HG03045 (cell line): ENCODE data around the gene NOP10.

Experiments used
- ATAC-seq: cut with Tn5 transposase; IDR thresholded peaks from one replicate; pipeline ENCODE4 v1.9.1; 2021; ENCODE audit warnings: mild to moderate bottlenecking, moderate library complexity; ENCODE audit not compliant: unreplicated experiment

The NOP10 gene

DNA sequence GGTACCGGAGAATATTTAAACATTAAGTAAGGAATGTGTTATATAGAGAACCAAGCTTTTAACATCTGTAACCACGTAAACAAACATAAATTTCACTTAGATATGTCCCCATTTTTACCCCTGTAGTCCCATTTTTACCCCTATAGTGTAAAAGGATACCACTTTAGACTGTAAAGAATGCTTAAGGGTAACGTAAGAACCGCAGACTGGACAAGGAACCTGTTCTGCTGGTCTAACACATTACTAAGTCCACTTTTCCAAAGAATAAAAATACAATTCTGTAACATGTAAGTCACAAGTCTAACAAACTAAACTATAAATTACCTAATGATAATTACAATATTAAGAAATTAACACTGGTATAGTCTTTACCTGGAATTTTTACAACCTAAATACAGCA is 8.3 kb downstream of the NOP10 start:
- no peak for ATAC-seq

DNA sequence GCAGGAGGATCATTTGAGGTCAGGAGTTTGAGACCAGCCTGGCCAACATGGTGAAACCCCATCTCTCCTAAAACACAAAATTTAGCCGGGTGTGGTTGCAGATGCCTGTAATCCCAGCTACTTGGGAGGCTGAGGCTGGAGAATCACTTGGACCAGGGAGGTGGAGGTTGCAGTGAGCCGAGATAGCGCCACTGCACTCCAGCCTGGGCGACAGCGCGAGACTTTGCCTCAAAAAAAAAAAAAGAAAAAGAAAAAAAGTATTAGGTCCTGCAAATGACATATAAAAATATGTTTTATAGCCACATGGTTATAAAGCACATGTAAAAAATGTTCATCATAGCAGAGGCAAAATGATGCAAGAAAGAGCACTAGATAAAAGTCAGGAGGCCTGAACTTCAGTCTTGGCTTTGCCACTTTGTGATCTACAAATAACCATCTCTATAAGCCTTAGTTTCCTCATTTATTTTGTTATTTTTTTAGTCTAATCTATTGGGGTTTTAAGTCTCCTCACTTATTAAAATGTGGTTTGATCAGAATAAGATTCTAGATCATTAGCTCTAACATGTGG is 10.3 kb downstream of the NOP10 start:
- ATAC-seq: no peak

DNA sequence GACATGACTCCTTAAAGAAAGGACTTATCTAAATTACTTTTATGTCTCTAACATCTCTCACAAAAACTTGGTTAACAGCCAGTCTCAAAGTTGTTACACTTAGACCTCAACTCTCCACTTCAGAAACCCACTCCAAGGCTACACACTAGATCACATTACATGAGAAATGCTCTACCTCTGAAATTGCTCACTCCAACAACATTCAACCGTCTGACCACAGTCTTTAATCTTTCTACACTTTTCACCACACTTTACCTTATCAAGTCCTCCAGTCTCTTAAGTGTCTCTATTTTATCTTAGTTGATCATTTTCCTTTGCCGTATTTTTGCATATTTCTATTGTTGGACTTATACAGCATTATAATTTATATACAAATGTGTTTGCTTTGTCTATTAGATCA is 11.1 kb downstream of the NOP10 start:
- ATAC-seq: no peak

DNA sequence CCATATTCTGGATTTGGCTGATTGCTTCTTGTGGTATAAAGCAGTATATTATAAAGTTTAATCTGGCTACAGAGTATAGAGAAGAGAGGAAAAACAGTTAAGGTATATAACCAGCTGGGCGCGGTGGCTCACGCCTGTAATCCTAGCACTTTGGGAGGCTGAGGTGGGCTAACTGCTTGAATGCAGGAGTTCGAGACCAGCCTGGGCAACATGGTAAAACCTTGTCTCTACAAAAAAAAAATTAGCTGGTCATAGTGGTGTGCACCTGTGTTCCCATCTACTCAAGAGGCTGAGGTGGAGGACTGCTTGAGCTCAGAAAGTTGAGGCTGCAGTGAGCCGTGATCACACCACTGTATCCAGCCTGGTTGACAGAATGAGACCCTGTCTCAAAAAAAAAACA is 12.7 kb downstream of the NOP10 start:
- ATAC-seq: no peak

DNA sequence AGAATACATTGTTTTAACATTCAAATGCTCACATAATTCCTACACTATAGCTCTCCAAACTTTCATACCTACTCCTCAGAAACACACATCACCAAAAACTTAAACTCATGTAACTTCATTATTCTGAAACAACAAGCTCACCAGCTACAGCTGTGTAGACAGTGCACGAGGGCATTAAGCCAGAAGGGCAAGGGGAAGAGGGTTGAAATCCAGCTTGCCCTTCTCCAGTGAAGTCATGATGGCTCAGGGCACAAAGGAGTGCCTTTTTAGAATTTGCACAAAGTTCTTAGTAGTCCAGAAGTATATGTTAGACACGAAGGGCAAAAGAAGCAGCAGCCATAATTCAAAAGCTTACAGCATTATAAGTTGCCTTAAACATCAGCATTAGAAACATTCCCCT is 13.9 kb downstream of the NOP10 start:
- ATAC-seq: no peak

DNA sequence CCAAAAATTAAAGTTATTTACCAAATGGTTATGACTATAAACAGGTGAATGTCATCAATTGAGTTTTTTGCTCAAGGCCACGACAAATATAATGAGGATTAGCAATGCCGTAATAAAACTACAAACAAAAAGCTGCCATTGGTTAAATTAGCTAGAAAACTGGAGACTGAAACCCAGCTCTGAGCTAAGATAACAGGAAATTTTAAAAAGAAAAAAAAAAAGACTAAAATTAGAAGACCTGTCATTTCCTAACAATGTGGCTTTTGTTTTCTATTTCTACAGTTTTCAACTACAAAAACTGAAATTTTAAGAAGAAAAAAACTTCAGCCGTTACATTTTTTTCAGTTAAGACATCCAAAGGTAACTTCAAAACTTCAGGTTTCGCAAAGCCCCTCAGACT is 15.0 kb downstream of the NOP10 start:
- no peak for ATAC-seq

DNA sequence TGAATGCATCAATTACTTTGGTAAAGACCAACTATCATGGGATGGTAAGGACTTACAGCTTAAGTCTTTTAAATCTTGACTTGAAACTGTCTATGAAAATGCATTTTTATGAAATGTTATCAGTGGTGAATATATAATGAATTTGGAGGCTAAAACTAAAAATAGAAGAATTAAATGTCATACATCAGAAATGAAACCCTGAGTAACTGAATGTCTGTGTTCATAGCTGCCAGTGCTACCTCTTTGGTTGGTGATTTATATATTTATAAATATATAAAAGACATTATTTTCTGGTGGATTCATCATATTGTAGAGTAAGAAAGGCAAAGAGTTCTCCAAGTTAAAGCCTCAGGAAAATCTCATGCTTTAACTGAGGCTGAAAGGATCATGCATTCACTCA is 17.6 kb downstream of the NOP10 start:
- no peak for ATAC-seq

DNA sequence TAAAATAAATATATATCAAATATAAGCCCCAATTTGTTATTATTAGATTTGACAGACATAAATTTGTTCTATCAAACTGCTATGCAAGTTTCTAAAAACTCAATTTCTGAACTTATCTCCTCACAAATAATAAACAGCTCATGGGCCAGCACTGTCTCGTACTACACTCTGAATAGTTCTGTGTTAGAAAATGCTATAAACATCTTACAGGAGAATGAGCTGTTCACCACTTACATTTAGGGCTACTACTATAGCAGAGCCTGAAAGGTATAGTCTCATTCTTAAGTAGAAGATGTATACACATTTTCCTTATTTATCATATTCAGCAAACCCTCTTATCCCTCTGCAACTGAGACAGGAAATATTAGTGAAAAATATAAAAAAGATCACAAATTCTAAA is 18.0 kb downstream of the NOP10 start:
- no peak for ATAC-seq

DNA sequence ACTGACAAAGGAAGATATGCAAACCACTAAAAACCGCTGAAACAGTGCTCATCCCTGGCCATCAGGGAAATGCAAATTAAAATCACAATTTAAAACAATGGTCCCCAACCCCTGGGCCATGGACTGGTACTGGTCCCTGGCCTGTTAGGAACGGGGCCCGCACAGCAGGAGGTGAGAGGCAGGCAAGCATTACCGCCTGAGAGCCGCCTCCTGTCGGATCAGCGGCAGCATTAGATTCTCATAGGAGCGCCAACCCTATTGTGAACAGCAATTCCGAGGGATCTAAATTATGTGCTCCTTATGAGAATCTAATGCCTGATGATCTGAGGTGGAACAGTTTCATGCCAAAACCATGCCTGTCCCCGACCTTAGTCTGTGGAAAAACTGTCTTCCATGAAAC is 19.7 kb downstream of the NOP10 start:
- no peak for ATAC-seq

DNA sequence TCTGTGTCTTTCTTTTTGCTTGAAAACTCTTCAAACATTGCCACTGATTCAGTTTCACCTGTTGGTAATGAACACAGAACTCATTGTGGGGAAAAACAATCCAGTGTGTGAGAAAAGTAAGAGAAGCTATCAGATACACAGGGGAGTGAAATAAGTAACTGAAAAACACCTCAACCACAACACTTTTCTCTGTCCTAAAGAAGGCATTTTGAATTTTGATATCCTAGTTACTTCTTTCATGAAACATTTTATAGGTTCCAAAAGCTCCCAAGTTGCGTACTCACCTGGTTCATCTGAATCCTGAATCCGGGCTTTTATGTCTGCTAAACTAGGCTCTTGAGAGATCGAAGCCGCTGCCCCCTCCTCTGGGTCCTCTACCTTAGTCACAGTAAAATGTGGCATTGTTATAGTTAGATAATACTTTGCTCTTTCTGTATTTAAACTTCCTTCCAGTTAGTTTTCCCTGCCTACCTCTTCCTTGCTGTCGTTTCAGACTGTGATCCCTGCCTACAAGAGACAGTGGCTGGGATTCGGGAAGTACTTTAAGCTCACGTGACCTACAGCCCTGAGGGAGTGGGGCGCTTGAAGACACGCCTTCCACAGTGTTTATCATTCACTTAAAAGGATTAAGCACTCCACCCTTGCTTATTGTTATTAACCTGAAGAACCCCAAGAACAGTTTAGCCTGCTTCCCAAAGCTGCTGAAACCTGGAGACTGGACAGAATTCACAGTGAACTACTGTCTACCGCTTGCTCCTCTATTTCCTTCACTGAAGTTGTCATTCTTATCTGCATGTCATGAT is 24.5 kb downstream of the NOP10 start:
- peak; percentile 66 for ATAC-seq

DNA sequence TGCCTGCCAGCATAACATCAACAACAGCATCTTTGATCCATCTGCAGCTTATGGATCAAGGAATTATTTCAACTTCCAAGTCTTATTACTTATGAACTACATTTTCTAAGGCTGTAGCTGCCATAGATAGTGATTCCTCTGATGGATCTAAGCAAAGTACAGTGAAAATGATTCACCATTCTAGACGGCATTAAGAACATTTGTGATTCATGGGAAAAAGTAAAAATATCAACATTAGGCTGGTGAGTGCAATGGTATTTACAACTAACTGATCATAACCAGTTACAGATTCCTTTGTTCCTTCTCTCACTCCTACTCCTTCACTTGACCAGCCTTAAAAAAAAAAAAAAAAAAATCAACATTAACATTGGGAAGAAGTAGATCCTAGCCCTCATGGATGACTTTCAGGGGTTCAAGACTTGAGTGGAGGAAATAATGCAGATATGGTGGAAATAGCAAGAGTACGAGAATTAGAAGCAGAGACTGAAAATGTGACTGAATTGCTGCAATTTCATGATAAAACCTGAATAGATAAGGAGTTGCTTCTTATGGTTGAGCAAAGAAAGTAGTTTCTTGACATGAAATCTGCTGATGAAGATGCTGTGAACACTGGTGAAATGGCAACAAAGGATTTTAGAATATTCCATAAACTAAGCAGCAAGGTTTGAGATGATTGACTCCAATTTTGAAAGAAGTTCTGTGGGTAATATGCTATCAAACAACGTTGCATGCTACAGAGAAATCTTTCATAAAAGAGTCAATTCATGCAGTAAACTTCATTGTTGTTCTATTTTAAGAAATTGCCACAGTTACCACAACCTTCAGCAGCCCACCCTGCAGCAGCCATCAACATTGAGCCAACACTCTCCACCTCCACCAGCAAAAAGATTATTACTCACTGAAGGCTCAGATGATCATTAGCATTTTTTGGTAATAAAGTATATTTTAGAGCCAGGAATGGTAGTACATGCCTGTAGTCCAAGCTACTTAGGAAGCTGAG is 28.1 kb downstream of the NOP10 start:
- no peak for ATAC-seq

DNA sequence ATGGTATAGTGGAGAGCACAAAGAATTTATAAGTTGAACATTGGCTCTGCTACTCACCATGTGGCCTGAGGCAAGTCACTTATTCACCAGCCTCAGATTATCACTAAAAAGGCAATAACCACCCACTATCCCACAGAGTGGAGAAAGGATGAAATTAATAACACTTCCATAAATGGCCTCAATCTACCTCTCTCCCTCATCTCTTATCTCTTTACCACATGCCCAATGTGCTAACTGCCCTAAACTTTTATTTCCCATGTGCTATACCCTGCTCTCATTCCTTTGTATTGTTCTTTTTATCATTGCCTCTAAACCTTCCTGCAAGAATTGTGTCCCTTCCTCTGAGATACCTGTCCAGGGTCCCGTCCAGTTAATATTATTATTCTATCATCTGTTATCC is 31.4 kb downstream of the NOP10 start:
- ATAC-seq: no peak

DNA sequence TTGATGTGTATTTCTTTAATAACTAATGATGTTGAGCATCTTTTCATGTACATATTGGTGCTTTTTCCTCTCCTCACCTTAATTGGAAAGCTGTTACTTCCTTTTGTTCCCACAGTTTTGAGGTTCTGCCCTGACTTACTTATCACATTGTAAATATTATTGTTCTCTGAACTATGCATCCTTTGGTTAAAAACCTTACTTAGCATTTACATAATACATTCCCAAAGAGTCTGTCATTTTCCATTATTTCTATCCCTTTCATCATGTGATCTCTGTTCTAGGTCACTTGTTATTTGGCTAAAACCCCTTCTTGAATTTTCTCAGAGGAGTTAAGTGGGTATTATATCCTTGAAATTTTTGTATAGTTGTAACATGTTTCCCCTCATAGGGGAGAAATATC is 38.3 kb downstream of the NOP10 start:
- ATAC-seq: no peak

DNA sequence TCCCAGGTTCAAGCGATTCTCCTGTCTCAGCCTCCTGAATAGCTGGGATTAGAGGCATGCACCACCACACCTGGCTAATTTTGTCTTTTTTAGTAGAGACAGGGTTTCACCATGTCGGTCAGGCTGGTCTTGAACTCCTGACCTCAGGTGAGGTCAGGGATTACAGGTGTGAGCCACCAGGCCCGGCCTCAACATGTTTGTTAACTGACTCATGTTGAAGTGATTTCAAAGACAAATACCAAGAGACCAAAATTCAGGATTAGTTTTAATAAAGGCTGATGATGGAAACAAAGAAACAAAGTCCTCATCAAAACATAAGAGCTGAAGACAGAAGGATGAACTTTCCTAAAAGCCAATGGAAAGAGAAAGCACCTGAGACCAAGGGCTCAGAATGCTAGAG is 41.9 kb downstream of the NOP10 start:
- no peak for ATAC-seq

DNA sequence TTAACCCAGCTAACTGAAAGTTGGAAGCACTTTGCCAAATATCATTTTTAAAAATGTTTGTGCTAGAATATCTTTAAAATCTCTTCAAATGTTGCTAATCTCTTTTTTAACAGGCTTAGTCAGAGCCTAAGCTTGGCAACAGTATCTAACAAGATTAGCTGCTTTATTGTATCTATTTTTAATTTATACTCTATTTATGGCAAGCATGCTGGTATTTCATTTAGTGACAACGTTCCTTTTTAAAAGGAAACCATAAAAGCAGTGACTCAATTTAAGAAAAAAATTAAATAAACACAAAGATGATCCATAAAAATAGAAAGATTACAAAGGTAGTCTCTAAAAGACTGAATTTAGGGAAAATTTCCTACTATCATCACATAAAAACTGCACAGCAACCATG is 45.9 kb downstream of the NOP10 start:
- no peak for ATAC-seq

DNA sequence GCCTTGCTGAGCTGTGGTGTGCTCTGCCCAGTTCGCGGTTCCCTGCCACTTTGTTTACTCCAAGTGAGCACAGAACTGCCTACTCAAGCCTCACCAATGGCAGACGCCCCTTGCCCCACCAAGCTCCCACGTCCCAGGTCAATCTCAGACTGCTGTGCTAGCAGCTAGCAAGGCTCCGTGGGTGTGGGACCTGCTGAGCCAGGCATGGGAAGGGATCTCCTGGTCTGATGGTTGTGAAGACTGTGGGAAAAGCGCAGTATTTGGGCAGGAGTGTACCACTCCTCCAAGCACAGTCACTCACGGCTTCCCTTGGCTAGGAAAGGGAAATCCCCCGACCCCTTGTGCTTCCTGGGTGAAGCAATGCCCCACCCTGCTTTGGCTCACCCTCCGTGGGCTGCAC is 50.3 kb downstream of the NOP10 start:
- ATAC-seq: no peak
